Measurements from ENCODE around the gene SC5D.

Gene SC5D

GRCh38 chr11:121328967-121329679 is 36.6 kb downstream of the SC5D start:
- no peak for DNase-seq (ENCODE audit: low read depth in 2 of 2)

GRCh38 chr11:121329781-121330395 is 37.3 kb downstream of the SC5D start:
- no peak for DNase-seq (ENCODE audit: low read depth in 2 of 2)

DNA sequence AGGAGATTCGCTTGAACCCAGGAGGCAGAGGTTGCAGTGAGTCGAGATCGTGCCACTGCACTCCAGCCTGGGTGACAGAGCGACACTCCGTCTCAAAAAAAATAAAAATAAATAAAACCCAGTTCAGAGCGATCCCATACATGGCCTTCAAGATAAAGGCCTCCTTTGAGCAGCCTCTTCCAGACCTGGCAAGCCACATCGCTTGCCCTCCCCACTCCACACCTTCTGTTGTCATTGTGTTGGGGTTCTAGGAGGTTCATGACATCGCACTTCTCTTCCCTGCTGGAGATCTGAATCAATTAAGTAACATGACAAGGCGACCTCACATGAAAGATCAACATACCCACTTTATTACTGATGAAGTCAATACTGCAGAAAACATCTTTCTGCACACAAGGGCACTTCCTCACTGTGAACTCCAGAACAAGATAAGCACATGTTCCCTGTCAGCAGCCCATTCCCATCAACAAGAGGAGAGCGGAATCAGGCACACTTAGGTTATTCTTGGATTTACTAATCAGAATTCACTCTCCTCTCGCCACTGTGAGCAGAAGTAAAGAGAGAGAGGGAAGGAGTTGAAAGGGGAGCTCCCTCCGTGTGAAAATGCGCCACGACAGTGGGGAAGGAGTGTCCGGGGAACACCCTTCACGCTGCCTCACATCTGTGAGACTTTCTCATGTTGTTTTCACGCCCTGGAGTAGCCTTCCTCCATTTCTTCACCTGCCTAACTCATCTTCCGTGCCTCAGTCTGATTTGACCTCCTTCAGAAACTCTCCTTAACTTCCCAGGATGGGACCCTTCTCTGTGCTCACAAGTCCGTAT is 38.3 kb downstream of the SC5D start:
- no peak for DNase-seq (ENCODE audit: low read depth in 2 of 2)

DNA sequence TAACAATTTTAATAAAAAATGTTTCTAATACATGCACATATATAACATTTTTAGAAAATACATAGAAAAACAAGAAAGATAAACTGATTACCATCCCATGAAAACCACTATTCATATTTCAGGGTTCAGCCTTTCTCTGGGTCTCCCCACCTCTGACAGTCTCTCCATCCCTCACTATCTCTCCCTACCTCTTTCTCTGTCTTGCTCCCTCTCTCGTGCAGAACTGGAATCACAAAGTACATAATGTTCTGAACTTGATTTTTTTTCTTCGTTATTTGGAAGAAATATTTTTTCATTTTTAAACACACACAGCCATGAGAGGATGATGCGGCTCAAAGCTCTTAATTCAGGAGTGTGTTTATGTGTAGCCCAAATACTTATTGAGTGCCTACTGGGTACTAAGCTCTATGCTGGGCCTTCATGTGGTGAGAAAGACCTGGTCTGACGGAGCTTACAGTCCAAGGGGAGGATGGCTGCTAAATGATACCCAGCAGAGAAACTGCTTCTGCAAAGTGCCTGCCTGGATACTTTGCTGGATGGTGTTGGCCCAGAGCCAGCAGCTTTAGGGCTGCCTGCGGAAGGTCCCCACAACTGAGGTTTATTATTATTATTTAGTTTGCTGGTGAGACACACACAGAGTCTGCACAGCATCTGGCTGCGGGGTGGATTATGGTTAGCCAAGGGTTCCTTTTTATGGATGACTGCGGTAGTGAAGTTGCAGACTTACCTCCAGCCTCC is 42.6 kb downstream of the SC5D start:
- no peak for DNase-seq (ENCODE audit: low read depth in 2 of 2)

DNA sequence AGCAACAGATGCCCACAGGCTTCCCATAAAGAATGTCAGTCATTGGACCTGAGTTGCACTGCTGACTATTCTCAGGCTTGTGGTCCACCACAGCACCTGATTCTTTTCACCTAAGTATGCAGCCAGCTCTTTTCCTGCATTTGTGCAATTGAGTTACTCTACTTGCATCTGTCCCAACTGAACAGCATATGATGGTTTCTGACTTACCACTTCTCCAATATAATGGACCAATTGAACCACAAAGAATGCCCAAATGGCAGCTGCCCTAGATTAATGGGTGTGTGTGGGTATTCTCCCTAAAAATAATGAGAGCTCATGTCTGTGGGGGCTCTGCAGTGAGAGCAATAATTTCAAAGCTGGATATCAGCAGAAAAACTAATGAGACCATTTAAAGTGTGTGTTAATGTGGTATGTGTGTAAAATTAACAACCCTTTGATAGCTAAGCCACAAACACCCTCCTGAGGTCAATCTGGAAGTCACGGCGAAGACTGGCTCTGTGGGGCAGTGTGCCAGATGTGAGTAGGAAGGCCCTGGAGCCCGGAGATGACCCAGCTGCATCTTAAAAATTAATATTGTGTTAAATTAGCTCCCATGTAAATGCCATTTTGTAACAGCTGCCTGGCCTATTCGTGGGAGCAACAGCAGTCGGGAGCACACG is 43.8 kb downstream of the SC5D start:
- no peak for DNase-seq (ENCODE audit: low read depth in 2 of 2)

GRCh38 chr11:121337078-121337477 is 44.5 kb downstream of the SC5D start:
- DNase-seq (ENCODE audit: low read depth in 2 of 2): no peak

DNA sequence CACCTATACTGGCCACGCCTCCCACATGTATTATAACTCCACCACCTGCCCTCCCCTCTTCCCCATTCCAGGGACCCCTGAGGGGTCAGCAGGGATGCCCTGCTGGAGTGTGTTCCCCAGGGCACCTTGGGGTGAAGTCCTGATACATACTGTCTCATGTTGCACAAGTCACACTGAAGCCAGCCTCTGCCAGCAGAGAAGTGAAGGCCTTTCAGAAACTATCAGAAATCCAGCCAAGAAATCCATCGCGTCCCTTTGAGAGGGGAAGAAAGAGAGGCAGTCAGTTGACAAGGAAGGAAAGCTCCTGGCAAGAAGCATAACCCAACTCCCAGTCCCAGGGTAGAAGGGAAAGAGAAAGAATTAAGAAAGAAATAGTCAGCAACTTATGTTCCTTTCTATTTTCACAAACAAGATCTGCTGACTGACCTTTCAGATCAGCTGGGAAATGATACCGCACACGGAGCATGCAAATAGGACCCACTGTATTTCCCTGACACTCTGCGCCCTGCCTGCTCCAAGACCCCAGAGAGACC is 45.2 kb downstream of the SC5D start:
- DNase-seq (ENCODE audit: low read depth in 2 of 2): no peak

DNA sequence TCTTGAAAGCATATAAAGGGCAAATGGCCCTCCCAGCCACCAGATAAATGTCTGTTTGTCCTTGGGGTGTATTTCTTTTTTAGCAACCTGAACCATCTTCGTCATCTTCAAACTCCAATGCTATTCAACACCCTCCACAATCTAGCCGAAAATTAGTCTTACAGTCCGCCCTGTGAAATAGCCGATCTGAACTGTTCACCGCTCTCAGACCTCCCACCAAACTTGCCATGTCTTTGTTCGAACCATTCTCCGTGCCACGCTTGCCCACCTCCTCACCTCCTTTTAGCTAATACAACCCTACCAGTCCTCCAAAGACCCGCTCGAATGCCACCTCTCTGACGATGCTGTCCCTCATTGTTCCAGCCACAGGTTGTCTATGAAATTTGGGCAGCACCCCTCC is 46.0 kb downstream of the SC5D start:
- DNase-seq (ENCODE audit: low read depth in 2 of 2): no peak

- DNase-seq (ENCODE audit: low read depth in 2 of 2): no peak
These were observed 47.5 kb downstream of the SC5D start for GRCh38 chr11:121340032-121340580.

DNA sequence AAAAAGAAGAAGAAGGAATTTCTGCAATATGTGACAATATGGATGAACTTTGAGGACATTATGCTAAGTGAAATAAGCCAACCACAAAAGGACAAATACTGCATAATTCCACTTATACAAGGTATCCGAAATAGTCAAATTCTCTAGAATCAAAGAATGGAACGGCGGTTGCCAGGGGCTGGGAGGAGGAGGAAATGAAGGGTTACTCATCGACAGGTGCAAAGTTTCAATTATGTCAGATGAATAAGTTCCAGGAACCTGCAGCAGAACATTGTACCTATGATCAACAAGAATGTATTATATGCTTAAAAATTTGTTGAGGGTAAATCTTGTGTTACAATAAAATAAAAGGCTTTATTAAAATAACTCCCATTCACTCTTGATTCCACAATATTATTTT is 49.0 kb downstream of the SC5D start:
- no peak for DNase-seq (ENCODE audit: low read depth in 2 of 2)

DNA sequence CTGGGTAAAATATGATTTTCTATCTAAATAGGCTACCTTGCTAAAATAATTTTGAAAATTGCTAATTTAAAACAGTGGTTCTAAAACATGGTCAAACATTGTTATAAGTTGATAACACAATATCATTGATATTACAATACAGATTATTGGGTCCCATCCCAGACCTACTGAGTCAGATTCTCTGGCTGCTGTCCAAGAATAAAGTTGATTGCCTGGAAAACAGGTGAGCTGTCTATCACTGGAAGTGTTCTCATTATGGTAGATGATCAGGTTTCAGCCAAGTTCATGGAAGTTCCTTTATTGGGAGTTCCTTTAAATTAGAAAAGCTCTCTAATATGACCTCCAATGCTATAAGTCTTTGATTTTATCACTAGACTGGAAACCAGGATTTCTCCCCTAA is 52.3 kb downstream of the SC5D start:
- no peak for DNase-seq (ENCODE audit: low read depth in 2 of 2)

DNA sequence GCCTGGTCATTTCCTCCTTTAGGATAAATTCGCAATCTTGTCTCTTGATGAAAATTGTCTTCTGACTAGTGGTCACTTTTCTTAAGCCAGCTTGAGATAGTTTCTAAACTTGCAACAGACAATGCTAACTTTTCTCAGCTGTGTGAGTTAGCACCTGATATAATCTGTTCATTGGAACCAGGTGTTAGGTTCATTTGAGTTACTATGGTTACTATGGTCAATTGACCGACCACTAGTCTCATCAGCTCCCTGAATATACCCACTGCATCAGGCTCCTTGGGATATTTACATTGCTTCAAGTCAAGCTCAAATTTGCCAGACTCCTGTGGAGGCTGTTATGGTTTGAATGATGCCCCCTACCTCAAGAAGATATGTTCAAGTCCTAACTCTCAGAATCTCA is 54.5 kb downstream of the SC5D start:
- no peak for DNase-seq (ENCODE audit: low read depth in 2 of 2)

GRCh38 chr11:121347813-121348212 is 55.2 kb downstream of the SC5D start:
- DNase-seq (ENCODE audit: low read depth in 2 of 2): no peak

DNA sequence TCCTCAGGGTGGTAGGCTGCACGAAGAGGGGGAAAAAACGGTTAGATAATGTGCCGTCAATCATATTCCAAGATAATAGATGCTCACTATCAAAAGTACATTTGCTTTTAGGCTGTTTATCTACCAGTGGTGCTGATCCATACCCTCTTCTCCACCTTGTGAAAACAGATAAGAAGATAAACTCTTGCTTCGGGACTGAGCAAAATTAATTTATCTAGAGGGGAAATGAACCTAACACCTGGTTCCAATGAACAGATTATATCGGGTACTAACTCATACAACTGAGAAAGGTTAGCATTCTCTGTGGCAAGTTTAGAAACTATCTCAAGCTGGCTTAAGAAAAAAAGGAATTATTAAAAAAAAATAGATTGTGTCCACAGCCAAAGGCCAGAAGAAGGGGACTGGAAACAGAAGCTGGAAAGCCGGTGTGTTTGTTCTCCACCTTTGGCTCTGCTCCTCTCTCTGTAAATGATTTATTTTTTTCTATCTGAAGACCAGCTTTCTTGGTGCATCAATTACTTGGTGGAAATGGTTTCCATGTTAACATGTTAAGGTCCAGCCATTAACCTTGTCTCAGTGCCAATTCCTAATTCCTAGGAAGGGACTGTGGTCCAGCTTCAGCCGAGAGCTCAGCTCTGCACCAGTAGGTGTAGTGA is 55.8 kb downstream of the SC5D start:
- no peak for DNase-seq (ENCODE audit: low read depth in 2 of 2)

GRCh38 chr11:121349790-121350189 is 57.2 kb downstream of the SC5D start:
- DNase-seq (ENCODE audit: low read depth in 2 of 2): no peak

GRCh38 chr11:121350314-121351082 is 57.9 kb downstream of the SC5D start:
- no peak for DNase-seq (ENCODE audit: low read depth in 2 of 2)

GRCh38 chr11:121351083-121351630 is 58.6 kb downstream of the SC5D start:
- no peak for DNase-seq (ENCODE audit: low read depth in 2 of 2)

GRCh38 chr11:121352251-121352891 is 59.8 kb downstream of the SC5D start:
- no peak for DNase-seq (ENCODE audit: low read depth in 2 of 2)

DNA sequence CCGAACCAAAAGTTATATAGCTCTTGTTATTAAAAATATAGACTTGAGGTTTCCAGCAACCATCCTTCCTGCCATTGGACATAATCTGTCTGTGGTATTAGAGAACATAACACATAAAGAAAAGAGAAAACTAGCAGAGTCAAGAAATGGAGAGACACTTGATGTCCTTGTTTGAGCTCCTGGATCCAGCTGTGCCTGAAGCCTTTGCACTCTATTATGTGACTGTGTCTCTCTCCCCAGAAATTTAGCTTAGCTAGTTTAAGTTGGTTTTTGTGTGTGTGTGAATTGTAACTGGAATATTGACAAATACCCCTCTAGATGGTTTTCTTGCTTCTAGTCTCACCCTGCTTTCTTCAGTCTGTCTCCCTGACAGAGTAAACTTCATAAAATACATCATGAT is 61.6 kb downstream of the SC5D start:
- no peak for DNase-seq (ENCODE audit: low read depth in 2 of 2)

All from stimulated activated CD4-positive, alpha-beta T cell treated with anti-CD3 and anti-CD28 coated beads, Interleukin-4, amount 100 ng/mL, for 48 hours (primary cell).